ENCODE results near the gene PSMG3.

PSMG3 gene

DNA sequence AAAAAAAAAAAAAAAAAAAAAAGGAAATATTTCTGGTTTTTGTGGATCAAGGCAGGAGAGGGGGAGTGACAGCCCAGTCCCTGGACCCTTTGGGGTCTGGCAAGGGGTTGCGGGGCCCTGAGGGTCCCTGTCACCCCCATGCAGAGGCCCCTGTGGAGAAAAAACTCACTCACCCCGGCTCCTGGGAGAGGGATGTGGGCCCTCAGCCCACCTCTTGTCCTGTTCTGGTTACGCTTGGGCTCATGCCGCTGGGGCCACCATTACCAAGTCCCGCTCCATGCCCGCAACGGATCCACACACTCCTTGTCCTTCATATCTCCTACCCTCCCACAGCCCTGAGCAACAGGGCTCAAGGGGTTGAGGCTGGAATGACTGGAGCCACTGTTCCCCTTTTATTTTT, 12.8 kb downstream of the PSMG3 start:
- no peak for DNase-seq

- DNase-seq = no peak
Observed at GRCh38 chr7:1555813-1556543, 13.9 kb downstream of the PSMG3 start, which contains the start of gene TMEM184A. Gene TMEM184A (minus strand): TSS chr7:1556205. CDS start chr7:1555484, 721 bp downstream.

- peak; percentile 38 for DNase-seq
Observed at GRCh38 chr7:1555046-1555812, 14.6 kb downstream of the PSMG3 start.

DNA sequence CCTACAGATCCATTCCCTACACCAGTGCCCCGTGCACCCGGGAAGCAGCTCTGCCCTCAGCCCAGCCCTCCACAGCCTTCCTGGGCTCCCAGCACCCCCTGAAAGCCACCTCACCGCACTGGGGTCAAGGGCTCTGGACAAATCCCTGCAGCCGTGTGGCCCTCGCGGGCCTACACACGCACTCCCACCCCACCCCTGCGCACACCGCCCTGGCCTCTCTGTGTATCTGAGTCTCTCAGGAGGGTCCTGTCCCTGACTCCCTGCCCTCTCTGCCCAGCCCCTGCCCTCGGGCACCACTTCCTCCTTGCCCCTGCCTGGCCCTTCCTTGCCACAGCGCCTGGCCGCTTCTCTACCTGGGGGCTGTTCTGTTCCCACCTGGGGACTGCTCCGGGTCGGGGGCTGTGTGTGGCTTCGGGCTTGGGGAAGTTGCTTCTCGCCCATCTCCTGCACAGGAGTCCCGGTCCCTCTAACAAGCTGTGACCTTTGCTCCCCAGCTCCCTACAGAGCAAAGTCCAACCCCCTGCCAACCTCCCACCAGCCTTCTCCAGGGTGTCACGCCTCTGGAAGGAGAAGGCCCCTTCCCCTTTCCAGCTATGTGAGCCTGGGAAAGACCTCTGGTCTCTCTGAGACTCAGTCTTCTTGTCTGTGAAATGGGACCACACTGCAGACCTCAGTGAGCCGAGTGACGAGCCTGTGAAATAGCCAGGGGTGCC, 15.3 kb downstream of the PSMG3 start:
- DNase-seq = no peak

DNA sequence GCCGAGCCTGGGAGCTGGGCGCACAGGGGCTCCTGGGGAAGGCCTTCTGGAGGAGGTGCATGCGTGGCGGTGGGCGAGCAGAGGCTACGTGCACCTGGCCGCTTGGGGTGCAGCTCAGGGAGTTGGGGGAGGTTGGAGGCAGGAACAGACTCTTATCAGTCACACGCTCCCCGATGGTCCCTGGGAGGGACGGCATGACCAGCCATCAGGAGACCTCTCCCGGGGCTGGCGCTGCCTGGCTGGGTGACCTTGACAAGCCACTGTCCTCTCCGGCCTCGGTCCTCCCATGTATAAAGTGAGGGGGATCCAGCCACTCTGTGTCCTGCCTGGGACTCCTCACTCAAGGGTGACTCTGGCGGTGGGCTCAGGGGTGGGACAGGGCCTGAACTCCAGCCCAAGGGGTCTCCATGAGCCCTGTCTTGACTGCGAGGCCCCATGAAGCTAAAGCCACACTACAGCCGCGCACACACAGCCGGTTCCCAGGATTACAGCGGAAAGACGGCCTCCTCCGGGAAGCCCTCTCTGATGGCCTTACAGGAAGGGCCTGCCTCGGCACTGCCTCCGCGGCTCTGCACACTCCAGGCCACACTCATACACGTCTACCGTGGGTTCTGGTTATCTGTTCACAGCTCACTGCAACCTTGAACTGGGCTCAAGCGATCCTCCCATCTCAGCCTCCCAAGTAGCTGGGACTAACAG, 16.2 kb downstream of the PSMG3 start:
- no peak for DNase-seq

DNA sequence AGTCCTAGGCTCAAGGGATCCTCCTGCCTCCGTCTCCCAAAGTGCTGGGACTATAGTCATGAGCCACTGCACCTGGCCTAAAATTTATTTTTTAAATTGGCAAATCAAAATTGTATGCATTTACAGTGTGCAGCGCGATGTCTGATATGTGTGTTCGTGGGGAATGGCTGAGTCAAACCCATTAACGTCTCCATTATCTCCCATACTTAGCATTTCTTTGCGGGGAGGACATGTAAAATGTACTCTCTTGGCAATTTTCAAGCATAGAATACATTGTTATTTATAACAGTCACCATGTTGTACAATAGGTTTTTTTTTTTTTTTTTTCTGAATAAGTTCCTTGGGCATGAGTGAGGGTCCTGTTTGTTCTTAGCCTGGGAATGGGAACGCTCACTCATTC, 17.6 kb downstream of the PSMG3 start:
- DNase-seq = no peak

DNA sequence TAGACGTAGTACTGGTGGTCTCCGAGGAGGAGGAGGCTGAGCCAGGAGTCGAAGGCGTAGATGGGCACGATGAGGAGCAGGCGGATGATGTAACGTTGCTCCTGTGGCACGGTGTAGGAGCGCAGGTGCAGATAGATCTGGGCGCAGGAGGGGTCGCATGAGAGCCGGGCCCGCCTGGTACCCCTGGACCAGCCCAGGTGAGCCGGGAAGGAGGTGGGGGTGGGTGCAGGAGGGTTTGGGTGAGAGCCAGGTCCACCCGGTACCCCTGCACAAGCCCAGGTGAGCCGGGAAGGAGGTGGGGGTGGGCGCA, 19.0 kb downstream of the PSMG3 start:
- no peak for DNase-seq

DNA sequence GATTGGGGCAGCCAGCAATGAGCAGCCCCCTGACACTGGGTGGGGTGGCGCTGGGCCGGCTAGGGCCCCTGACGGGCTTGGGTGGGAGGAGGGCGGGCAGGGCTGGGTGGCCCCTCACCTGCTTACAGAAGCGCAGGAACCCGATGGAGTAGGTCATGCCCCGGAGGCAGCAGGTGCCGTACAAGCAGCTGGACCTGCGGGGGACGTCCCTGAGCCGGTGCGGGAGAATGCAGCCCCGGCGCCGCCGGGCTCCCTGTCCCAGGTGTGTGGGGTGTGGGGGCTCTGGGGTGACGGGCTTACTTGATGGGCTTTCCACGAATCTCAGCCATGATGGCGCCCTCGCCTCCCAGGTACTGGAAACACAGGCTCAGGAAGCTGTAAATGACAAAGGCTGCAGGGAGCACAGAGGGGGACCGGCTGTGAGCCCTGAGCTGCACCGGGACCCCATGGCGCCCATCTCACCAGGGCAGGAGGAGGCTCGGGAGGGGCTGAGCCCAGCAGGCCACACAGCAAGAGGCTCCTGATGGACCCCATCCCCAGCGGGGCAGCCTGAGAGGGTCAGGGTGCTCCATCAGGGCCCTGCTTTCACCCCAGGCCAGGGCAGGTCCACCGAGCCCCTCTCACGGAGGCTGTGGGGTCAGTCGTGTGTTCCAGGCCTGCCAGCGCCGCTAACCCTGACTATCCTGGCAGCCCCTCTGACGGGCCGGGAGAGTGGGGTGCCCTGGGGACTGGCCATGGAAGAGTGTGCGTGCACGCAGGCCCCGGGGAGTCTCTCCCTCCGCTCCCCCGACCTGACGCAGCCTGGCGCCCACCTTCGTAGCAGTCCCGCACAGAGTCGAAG, 19.6 kb downstream of the PSMG3 start:
- DNase-seq = no peak

- no peak for DNase-seq
Observed at GRCh38 chr7:1549357-1550004, 20.4 kb downstream of the PSMG3 start.

- DNase-seq = no peak
Observed at GRCh38 chr7:1548944-1549343, 20.9 kb downstream of the PSMG3 start.

GRCh38 chr7:1548438-1548831, 21.4 kb downstream of the PSMG3 start:
- no peak for DNase-seq

GRCh38 chr7:1547777-1548437, 21.9 kb downstream of the PSMG3 start:
- no peak for DNase-seq

DNA sequence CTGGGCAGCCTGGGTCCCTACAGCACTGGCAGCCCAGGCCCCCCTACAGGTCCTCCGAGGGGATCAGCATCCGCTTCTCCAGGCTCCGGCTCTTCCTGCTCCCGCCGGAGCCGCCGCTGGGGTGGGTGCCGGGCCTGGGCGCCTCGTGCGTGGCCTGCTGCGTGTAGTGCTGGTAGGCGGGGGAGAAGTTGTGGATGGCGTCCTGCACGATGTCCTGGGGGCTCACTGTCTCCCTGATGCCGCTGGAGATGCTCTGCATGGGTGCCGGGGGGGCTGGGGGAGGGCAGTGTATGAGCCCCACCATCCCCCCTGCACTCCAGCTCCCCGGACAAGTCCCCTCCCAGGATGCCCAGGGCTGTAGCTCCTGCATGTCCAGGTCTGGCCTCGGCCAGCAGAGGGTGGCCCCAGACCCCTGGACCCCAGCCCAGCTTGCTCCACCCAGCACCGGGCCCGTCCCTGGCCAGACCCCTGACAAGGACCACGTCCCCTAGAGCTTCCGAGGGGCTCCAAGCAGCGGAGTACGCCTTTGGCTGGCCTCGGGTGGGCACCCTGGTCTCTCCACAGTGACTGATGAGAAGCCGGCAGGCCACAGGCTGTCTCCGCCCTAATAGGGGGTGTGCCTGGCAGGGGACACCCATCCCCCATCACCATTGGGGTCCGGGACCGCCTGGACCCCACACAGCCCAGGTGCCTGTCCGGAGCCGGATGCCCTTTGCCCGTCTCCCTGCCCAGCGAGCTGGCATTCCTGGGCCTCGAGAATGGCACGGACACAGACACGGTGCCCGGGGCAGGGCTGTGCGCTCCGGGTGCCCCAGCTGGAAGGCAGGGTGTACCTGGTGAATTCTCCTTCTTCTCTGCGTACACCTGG, 22.7 kb downstream of the PSMG3 start:
- no peak for DNase-seq

DNA sequence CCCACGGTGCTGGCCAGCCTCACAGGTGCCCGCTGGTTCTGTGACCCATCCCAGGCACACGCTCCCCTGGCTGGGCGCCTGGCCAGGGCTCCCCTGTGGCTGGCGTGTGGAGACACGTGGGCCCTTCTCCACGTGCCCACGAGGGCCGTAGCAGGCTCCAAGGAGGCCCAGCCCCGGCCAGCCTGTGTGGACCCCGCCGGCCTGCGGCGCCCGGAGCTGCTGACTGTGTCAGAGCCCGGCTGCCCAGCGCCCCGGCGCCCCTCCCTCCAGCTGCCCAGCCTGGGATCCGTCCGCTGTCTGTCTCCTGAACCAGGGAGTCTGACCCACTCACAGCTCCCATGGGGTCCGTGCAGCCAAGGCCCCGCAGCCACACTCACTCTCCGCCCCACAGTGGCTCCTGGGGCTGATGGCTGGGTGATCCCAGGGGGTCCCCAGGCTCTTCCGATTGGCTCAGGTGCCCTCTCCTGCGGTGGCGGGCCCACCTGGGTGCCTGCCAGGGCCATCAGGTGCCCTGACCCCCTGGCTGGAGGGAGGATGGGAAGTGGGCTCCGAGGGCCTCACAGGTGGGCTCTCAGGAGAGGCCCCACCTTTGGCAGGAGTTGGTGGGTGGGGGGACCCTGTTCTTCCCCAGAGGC, 23.4 kb downstream of the PSMG3 start:
- no peak for DNase-seq

- DNase-seq = no peak
Observed at GRCh38 chr7:1545417-1546246, 24.2 kb downstream of the PSMG3 start.

- DNase-seq = no peak
Observed at GRCh38 chr7:1544896-1545416, 24.9 kb downstream of the PSMG3 start.

DNA sequence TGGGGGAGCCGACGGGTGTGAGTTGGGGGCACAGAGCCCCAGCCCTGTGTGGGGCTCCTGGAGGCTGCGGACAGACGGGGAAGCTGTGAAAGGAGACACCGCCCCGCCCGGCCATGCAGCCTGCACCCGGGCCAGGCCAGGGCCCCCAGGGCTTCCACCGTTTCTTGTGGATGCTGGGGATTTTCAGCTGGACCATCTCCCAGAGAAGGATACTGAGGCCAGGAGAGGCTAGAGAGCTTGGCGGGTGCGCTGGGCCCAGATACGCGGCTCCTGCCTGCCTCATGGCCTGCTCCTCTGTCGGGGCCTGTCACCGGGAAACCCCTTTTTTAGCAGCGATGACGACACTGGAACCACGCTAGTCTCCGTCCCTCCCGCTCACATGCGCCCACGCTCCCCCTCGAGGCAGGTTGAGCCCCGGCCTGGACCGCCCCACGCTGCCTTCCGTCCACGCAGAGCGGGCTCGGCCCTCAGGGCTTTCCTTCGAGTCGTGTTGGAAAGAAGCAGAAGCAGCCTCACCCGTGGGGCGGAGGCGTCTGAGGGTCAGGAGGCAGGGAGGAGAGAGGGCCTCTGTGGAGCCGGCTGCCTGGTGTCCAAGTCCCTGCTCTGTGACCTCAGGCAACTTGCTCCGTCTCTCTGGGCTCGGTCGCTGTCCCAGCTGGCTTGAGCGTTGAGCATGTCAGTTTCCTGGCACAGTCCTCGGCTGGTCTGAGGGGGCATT, 25.5 kb downstream of the PSMG3 start:
- DNase-seq = no peak

DNA sequence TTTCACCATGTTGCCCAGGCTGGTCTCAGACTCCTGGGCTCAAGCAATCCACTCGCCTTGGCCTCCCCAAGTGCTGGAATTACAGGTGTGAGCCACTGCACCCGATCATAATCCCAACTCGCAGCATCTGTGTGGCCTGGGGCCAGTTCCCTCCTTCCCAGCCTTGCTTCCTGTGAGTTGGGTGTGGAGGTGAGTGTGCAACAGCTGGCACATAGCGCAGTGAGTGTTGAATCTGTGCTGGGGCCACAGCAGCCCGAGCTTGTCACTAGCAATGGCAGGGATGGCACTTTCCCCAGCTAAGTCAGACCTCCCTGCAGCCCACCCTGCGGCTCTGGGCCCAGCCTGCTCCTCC, 26.0 kb downstream of the PSMG3 start:
- DNase-seq = no peak

All from amniotic stem cell (primary cell).